ENCODE results near the gene CSNK1G1. TPM values are rescaled to one million over a fixed set of nuclear protein-coding genes. Genes with fewer than 3 reads are reported as not detected.
"Not testable (repeated sequence)": the region's sequence is repeated elsewhere in the genome, so short reads cannot be mapped to it uniquely, and the experiment has no call there.

CSNK1G1 gene
- total and polyA plus RNA-seq, 5 experiments from 2014 or later: 14.8 to 25.4 (median 16.6) TPM

DNA sequence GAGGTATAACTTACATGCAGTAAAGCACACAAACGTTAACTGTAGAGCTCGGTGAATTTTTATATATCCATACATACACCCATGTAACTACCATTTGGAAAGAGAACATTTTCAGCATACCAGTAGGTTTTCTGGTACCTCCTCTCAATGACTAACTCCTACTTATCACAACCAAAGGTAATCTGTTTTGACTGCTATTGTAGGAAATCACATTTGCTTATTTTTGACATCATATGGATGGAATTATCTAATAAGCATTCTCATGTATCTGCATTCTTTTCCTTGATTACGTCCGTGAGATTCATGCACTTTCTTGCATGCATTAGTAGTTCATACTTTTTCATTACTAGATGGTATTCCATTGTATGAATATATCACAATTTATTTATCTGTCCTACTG lies 76.8 kb downstream of the CSNK1G1 start:
- H3K9me3 Mint-ChIP-seq: no peaks in the 10 kb centered on the region
- POLR2A ChIA-PET: no interaction called here
- no peak for DNase-seq

DNA sequence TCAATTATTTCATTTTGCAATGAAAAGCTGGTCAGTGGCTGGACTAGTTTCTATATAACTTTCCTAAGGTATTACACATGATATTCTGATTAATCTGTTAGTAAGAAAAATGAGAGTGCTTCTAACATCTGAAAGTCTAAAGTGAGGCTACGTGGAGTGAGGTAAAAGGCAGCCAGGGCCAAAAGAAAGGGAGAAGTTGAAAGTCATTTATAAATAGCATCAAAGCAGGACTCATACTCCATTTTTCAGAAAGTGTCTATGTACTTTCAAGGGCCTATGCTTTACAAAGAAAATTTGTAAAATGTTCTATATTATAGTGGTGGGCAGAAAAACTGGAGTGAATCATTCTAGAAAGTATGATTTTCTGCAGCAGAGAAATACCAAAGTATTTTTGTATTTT lies 80.0 kb downstream of the CSNK1G1 start:
- H3K4me3 Mint-ChIP-seq: no peak overlapping the region
- ATAC-seq: no peak
- H3K36me3 Mint-ChIP-seq: peaks cover 4 to 15% (median 5%) of the 10 kb centered on the region in 3 donors
- POLR2A ChIA-PET: no interaction called here
- peak overlapping the region in 2 of 10 donors; percentile 8 to 60 for H3K27ac Mint-ChIP-seq
- DNase-seq: no peak
- H3K27me3 Mint-ChIP-seq: no peaks in the 10 kb centered on the region
- peaks cover 11 to 23% (median 20%) of the 10 kb centered on the region in 4 donors for H3K4me1 Mint-ChIP-seq
- H3K9me3 Mint-ChIP-seq: no peaks in the 10 kb centered on the region

More for the DNA sequence above, 76.8 kb downstream of the CSNK1G1 start:
- Mint-ChIP-seq H3K27ac (no peak overlapping the region), H3K27me3 (no peaks in the 10 kb centered on the region), H3K36me3 (peaks cover 0 to 11% (median 3%) of the 10 kb centered on the region in 3 donors), H3K4me3 (no peak overlapping the region), H3K4me1 (peaks cover 6 to 20% (median 12%) of the 10 kb centered on the region in 4 donors)
- ATAC-seq: no peak

DNA sequence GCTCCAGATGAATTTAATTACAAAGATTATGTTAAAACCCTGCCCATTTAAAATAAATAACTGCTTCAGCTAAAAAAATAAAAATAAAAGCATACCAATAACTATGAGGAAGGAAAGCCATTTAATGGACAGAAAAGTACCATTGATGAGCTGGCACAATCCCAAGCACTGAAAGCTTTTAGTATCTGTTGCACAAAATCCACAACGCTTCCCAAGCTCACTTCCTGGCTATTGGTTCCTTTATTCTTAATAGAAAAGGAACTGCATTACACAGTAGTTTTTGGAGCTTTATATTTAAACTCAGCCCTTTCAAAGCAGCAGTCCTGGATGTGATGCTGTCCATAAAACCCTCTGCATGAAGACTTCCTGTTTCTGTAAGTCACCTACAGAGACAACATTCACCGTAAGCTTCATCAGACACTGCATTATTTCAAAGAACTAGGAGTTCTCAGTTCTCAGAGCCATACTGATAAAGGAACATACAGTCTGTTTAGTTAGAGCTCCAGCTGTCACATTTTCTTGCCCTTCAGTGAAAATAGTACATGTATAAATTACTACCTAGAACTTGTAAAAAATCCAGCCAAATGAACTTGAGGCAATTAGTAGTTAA lies 81.5 kb downstream of the CSNK1G1 start:
- Mint-ChIP-seq H3K36me3 (peaks cover 5 to 16% (median 7%) of the 10 kb centered on the region in 3 donors), H3K27ac (peak overlapping the region in 5 of 10 donors; percentile 8 to 74 (median 60)), H3K4me3 (no peak overlapping the region), H3K9me3 (peaks cover 0 to 2% (median 0%) of the 10 kb centered on the region in 9 donors), H3K4me1 (peaks cover 9 to 26% (median 20%) of the 10 kb centered on the region in 4 donors), H3K27me3 (no peaks in the 10 kb centered on the region)
- DNase-seq: peak in 2 of 10 donors; percentile 10 to 29
- ATAC-seq: peak in 1 of 2 donors; percentile 65
- POLR2A ChIA-PET: interaction anchor here (1.3 kb wide), 1 partner anchor 112 kb away, joined by 4 read pairs; the partner anchor contains the start of gene PPIB

- Mint-ChIP-seq H3K9me3 (peaks cover 0 to 18% (median 9%) of the 10 kb centered on the region in 9 donors), H3K4me1 (peaks cover 7 to 36% (median 20%) of the 10 kb centered on the region in 4 donors), H3K27me3 (no peaks in the 10 kb centered on the region), H3K36me3 (peaks cover 15 to 37% (median 27%) of the 10 kb centered on the region in 3 donors), H3K27ac (no peak overlapping the region), H3K4me3 (peak overlapping the region in 1 of 10 donors; percentile 16)
- DNase-seq (no peak), ATAC-seq (no peak)
- POLR2A ChIA-PET: no interaction called here
These were observed 88.5 kb downstream of the CSNK1G1 start for GRCh38 chr15:64267331-64267973.

DNA sequence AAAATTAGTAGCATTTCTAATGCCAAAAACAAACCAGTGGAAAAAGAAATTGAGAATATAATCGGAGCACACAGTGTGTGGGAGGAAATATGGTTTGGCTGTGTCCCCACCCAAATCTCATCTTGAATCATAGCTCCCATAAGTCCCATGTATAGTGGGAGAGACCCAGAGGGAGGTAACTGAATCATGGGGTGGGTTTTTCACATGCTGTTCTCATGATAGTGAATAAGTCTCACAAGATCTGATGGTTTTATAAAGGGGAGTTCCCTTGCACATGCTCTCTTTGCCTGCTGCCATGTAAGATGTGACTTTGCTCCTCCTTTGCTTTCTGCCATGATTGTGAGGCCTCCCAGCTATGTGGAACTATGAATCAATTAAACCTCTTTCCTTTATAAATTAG lies 90.8 kb downstream of the CSNK1G1 start:
- H3K4me3 Mint-ChIP-seq, POLR2A ChIA-PET, DNase-seq, ATAC-seq, H3K27me3 Mint-ChIP-seq, H3K27ac Mint-ChIP-seq: not testable (repeated sequence)
- peaks cover 0 to 18% (median 9%) of the 10 kb centered on the region in 9 donors for H3K9me3 Mint-ChIP-seq
- H3K36me3 Mint-ChIP-seq: peaks cover 10 to 40% (median 33%) of the 10 kb centered on the region in 3 donors
- peaks cover 0 to 41% (median 20%) of the 10 kb centered on the region in 4 donors for H3K4me1 Mint-ChIP-seq

GRCh38 chr15:64264502-64264901 lies 91.5 kb downstream of the CSNK1G1 start:
- no peak for DNase-seq
- ATAC-seq: no peak
- peaks cover 0 to 18% (median 9%) of the 10 kb centered on the region in 9 donors for H3K9me3 Mint-ChIP-seq
- POLR2A ChIA-PET: no interaction called here
- peaks cover 10 to 38% (median 29%) of the 10 kb centered on the region in 3 donors for H3K36me3 Mint-ChIP-seq
- H3K27me3 Mint-ChIP-seq: no peaks in the 10 kb centered on the region
- H3K27ac Mint-ChIP-seq: no peak overlapping the region
- H3K4me3 Mint-ChIP-seq: no peak overlapping the region
- H3K4me1 Mint-ChIP-seq: peaks cover 5 to 40% (median 22%) of the 10 kb centered on the region in 4 donors

GRCh38 chr15:64263567-64263966 lies 92.4 kb downstream of the CSNK1G1 start:
- POLR2A ChIA-PET: no interaction called here
- Mint-ChIP-seq H3K4me1 (peaks cover 5 to 40% (median 18%) of the 10 kb centered on the region in 4 donors), H3K9me3 (peaks cover 0 to 18% (median 9%) of the 10 kb centered on the region in 9 donors), H3K27me3 (no peaks in the 10 kb centered on the region), H3K27ac (peak overlapping the region in 2 of 10 donors; percentile 7 to 35), H3K36me3 (peaks cover 10 to 38% (median 24%) of the 10 kb centered on the region in 3 donors), H3K4me3 (no peak overlapping the region)
- no peak for ATAC-seq
- DNase-seq: no peak

DNA sequence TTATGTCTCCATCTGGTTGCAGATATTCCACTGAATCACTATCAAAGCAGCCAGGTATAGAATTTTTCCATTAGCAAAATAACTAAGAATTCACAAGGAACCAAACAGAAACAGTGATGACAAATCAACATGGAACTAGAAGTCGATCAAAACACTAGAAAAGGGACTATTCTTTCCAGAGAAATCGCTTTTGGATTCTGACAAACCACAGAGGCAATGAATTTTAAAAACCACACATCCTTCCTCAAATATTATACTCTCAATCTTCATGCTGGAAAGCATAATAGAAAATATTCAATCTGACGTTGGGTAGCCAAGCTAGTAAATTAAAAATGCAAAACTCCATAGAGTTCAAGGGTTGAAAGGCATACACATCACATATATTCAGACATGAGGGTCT lies 99.9 kb downstream of the CSNK1G1 start:
- Mint-ChIP-seq H3K36me3 (peaks cover 0 to 33% (median 21%) of the 10 kb centered on the region in 3 donors), H3K27me3 (no peaks in the 10 kb centered on the region), H3K9me3 (no peaks in the 10 kb centered on the region), H3K27ac (no peak overlapping the region), H3K4me1 (peaks cover 7 to 16% (median 12%) of the 10 kb centered on the region in 4 donors), H3K4me3 (no peak overlapping the region)
- POLR2A ChIA-PET: no interaction called here
- no peak for ATAC-seq
- DNase-seq: no peak

DNA sequence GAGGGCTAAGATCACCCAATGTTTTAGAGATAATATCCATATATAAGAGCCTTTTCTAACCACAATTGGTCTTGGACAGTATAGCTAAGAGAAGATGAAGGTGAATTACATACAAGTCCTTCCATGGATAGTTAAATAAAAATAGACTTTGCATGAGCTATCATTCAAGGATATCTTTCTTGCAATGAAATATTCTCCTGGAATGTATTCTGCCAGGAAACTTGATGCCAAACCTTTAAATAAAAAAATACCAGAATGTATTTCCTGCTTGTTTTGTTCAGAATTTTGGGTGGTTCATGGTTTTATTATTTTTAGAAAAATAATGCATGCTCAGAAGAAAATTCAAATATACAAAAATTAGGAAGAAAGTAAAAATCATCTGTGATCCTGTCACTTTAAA lies 104.3 kb downstream of the CSNK1G1 start:
- POLR2A ChIA-PET: no interaction called here
- Mint-ChIP-seq H3K27ac (peak overlapping the region in 2 of 10 donors; percentile 15 to 31), H3K4me1 (peaks cover 8 to 30% (median 12%) of the 10 kb centered on the region in 4 donors)

DNA sequence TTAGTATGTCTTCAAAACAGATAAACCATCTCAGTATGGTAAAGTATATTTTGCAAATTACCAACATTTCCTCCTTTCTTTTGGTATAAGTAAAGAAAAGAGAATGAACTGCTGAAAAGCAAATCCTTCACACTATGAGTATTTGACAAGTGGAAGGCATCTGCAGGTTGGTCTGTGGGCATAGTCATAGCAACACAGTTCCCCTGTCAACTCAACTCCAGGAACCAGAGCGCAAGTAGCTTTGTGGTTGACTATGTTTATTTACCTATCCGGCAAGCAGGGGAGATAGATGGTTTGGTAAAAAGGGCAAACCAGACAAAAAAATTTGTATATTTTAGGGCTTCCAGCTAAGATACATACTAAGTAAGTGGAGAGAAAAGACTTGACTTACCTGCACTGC lies 104.9 kb downstream of the CSNK1G1 start:
- Mint-ChIP-seq H3K4me3 (no peak overlapping the region), H3K36me3 (peaks cover 0 to 35% (median 7%) of the 10 kb centered on the region in 3 donors), H3K27ac (peak overlapping the region in 6 of 10 donors; percentile 8 to 34 (median 15)), H3K27me3 (no peaks in the 10 kb centered on the region), H3K4me1 (peaks cover 7 to 28% (median 13%) of the 10 kb centered on the region in 4 donors), H3K9me3 (no peaks in the 10 kb centered on the region)
- peak in 1 of 2 donors; percentile 57 for ATAC-seq
- DNase-seq: no peak
- POLR2A ChIA-PET: no interaction called here

More for the DNA sequence above, 104.3 kb downstream of the CSNK1G1 start:
- ATAC-seq: no peak
- peaks cover 0 to 38% (median 11%) of the 10 kb centered on the region in 3 donors for H3K36me3 Mint-ChIP-seq
- no peaks in the 10 kb centered on the region for H3K9me3 Mint-ChIP-seq
- H3K27me3 Mint-ChIP-seq: no peaks in the 10 kb centered on the region
- no peak for DNase-seq
- no peak overlapping the region for H3K4me3 Mint-ChIP-seq

GRCh38 chr15:64249883-64250575 lies 105.9 kb downstream of the CSNK1G1 start:
- Mint-ChIP-seq H3K4me1 (peaks cover 7 to 26% (median 18%) of the 10 kb centered on the region in 4 donors), H3K36me3 (peaks cover under 1 to 31% (median 9%) of the 10 kb centered on the region in 3 donors), H3K27ac (peak overlapping the region in 2 of 10 donors; percentile 14 to 65)

DNA sequence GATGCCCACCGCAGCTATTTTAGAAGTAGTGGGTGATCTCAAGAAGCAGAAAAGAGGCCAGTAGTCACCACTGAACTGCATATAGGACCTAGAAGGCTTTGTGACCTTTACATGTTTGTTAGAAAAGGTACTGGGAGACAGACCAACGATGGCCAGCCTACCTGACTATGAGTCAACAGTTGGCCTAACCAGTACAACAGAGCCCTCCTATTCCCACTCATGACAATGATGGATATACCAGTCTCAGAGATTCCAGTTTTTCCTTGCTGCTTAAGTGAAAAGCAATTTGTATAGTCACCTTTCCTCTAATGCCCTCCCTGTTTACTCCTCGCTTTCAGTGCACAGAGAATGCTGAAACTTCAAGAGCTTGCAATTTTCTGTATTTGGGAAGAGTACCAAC lies 106.6 kb downstream of the CSNK1G1 start:
- POLR2A ChIA-PET: no interaction called here
- H3K4me3 Mint-ChIP-seq: no peak overlapping the region
- peaks cover 0 to 2% (median 0%) of the 10 kb centered on the region in 9 donors for H3K9me3 Mint-ChIP-seq
- no peaks in the 10 kb centered on the region for H3K27me3 Mint-ChIP-seq
- peaks cover 9 to 30% (median 24%) of the 10 kb centered on the region in 4 donors for H3K4me1 Mint-ChIP-seq
- H3K36me3 Mint-ChIP-seq: peaks cover 4 to 35% (median 9%) of the 10 kb centered on the region in 3 donors
- peak overlapping the region in 3 of 10 donors; percentile 6 to 44 (median 9) for H3K27ac Mint-ChIP-seq
- ATAC-seq: no peak
- no peak for DNase-seq

More at GRCh38 chr15:64249883-64250575, 105.9 kb downstream of the CSNK1G1 start:
- Mint-ChIP-seq H3K9me3 (peaks cover 0 to under 1% (median 0%) of the 10 kb centered on the region in 9 donors), H3K27me3 (no peaks in the 10 kb centered on the region), H3K4me3 (no peak overlapping the region)
- ATAC-seq (no peak), DNase-seq (no peak)
- POLR2A ChIA-PET: no interaction called here

All from naive thymus-derived CD8-positive, alpha-beta T cell (primary cell).